Right ventricle myocardium inferior (tissue), 1 donor: ENCODE measurements around the gene RSRC1. TPM values are rescaled to one million over a fixed set of nuclear protein-coding genes. Genes with fewer than 3 reads are reported as not detected.

ENCODE experiments used
- ATAC-seq: fragments of 200-7000 bp; cut with Tn5 transposase; one replicate; pipeline ENCODE4 v1.9.1; 2020; ENCODE audit warnings: mild to moderate bottlenecking, moderate library complexity
- DNase-seq: peaks from one replicate; pipeline ENCODE4 v3.0.0; 2021; ENCODE audit errors: missing footprints
- intact Hi-C: fragments of 100-400 bp; cut with DNase I; formaldehyde crosslinking; loops from one replicate; pipeline ENCODE4 v1.11.0; 2022
- total RNA-seq: library from RNA; stranded (reverse); fragmentation: NEBNext Ultra II Directional; extraction: Animal tissue kit (Norgen Biotek cat#: 25700); gene quantifications from one replicate; pipeline ENCODE4 v1.2.1, GENCODE V29; 2021
- donor health status: DM: no; HTN: yes; CAD: no; lungs with severe emphysema.

The RSRC1 gene
- total RNA-seq, 1 donor from 2014 or later = 22.9 TPM

DNA sequence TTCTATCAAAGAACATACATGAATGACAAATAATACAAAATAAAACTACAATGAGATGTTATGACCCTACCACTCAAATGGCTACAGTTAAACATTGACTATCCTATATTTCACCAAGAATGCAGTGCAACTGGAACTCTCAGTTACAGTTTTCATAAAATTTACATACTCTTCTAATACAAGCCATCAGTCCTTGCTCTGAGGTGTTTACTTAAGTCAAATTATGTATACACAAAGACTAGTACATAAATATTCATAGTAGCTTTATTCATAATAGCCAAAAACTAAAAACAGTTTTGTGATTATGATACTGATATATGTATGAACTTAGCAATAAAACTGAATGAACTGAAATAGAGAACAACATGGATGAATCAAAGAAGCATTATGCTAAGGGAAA lies 480.3 kb downstream of the RSRC1 start:
- intact Hi-C loops = loop anchor here (10.0 kb wide), 1 partner anchor 45 kb away; no protein-coding TSS in a partner anchor
- DNase-seq (no peak), ATAC-seq (no peak)

Other genes with a start within 250 kb of the RSRC1 start
- 0.41 TPM for gene SHOX2, start 3.7 kb upstream of the RSRC1 start, total RNA-seq